ENCODE data around the gene THEM4.
"Not testable (repeated sequence)": the region's sequence is repeated elsewhere in the genome, so short reads cannot be mapped to it uniquely, and the experiment has no call there.

The THEM4 gene

DNA sequence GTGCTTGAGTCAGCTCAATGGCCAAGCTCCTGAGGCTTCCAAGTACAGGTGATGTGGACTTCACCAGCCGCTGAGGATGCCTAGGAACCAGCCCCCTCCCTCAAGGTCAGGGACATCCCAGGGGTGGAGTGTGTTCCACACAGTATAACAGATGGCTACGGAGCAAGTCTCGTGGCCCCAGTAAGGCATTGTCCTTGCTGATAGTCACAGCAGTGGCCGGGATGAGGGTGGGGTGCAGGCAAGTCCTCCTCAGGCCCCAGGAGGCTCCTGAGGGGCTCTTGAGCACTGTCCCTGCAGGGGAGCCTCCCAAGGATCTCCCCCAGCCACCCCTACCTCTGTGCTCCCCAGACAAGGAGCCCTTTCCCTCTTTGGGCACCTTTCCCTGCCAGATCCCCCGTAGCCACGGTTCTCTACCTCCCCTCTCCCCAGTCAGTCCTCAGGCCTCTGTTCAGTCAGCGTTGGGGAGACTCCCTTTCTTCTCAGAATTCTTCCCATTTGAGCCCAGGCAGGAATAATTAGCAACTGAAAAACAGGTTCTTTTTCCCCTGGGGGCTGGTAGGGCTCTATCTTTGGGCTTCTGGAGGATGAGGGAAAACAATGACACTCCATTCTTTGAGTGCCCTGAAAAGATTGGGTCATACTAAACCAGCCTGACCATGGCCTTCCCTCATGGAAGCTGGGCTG lies 48.7 kb downstream of the THEM4 start:
- no peak overlapping the region for H3K4me3 ChIP-seq (ENCODE audit: low read depth, low read length)

GRCh38 chr1:151859891-151860293 lies 49.4 kb downstream of the THEM4 start:
- no peak overlapping the region for H3K4me3 ChIP-seq (ENCODE audit: low read depth, low read length)

DNA sequence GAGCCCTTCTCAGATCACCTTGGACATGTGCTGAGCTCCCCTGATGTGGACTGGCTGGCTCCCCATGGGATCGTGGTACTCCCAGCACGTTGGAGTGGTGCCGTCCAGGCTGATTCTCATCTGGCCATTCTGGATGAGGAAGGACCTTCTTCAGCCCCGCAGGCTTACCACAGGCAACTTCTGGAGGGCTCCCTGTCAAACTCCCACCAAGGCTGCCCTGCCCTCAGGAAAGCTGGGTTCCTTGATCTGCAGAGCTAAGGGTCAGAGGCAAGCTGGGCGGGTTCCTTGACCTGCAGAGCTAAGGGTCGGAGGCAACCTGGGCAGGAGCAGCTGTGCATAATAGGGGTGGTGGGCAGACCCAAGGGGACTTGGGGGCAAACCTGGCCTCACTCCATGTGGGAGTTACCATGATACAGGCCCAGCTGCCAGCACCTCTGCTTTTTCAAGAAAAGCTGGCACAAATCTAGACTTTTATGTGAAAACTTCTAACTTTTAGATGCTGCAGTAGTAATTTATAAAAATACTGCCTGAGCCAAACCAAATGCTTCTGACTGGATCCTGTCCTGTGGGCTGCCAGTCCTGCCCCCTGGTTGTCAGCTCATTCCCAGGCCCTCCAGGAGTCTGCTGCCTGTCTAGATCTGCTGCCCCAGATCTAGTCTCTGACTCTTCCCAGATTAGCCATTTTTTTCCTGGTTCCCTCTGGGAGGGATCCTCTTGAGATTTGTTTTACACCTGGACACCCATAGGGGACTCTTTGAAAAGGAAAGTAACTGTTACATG lies 50.2 kb downstream of the THEM4 start:
- no peak overlapping the region for H3K4me3 ChIP-seq (ENCODE audit: low read depth, low read length)

DNA sequence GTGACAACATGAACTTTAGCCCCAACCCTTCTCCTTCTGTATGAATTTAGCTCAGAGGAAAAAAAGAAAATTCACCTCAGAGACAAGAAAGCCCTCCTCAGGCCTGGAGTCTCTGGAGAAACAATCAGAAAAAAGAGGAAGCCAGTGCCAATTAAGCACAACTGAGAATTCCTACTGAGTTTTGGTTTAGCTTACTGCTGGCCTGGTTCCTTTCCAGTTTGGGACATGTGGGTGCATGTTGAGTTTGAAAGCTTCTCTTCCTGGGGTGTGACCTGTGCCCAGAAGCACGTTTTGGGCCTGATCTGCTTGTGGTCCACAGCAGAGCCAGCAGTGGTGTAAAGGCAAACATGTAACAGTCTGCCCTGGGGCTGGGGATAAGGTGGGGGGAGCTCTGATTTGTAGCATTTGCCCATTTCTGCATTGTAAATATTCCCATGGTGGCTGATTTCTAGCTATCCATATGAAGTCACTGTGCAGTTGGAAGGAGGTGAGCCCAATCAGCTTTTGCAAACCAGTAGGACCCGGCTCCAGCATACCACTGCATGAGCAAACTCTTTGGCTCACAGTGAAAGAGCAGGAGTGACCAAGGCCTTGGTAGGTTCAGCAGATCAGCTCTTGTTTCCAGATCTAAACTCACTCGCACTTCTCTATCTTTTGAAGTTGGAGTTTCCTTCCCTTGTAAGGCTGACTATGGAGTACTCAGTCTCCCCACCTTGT lies 51.1 kb downstream of the THEM4 start:
- H3K4me3 ChIP-seq (ENCODE audit: low read depth, low read length): no peak overlapping the region

- H3K4me3 ChIP-seq (ENCODE audit: low read depth, low read length): no peak overlapping the region
These were observed 53.4 kb downstream of the THEM4 start for GRCh38 chr1:151855933-151856332.

DNA sequence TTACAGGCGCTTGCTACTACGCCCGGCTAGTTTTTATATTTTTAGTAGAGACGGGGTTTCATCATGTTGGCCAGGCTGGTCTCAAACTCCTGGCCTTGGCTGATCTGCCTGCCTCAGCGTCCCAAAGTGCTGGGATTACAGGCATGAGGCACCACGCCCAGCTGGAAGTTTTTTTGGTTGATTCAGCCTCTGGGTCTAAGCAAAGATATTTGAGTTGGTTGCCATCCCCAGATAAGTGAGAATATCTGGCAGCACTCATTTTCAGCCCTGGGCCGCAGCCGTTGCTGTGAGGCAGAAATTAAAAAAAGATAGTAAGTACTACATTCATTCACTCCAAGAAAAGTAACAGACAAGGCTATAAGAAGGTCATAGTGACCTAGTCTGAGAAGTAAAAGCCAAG lies 53.8 kb downstream of the THEM4 start:
- not testable (repeated sequence) for H3K4me3 ChIP-seq (ENCODE audit: low read depth, low read length)

GRCh38 chr1:151854658-151855057 lies 54.7 kb downstream of the THEM4 start:
- H3K4me3 ChIP-seq (ENCODE audit: low read depth, low read length): no peak overlapping the region

- no peak within 1 kb of the TSS for H3K4me3 ChIP-seq (ENCODE audit: low read depth, low read length)
These were observed 55.8 kb downstream of the THEM4 start, which contains the start of gene THEM5 for GRCh38 chr1:151853411-151853943. TSS of gene THEM5 (minus strand) at chr1:151853712. CDS start at chr1:151853565, 147 bp downstream.

DNA sequence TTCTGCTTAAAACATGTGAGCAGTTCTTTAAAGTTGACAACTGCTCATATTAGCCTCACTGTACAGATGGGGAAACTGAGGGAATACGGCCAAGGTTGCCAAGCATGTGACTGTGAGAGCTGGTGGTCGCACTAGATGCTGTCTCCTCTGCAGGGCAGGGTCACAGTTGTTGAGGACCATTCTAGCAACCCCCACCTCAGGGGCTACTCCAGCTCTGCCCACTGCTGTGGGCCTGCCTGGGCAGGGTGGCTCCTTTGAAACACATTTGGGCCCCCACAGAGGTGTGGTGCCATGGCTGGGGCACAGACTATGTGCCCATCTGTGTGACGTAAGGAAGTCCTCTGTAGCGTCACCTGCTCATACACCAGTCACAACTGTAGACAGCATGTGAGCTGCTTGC lies 56.6 kb downstream of the THEM4 start:
- no peak overlapping the region for H3K4me3 ChIP-seq (ENCODE audit: low read depth, low read length)

GRCh38 chr1:151851886-151852285 lies 57.4 kb downstream of the THEM4 start:
- no peak overlapping the region for H3K4me3 ChIP-seq (ENCODE audit: low read depth, low read length)

DNA sequence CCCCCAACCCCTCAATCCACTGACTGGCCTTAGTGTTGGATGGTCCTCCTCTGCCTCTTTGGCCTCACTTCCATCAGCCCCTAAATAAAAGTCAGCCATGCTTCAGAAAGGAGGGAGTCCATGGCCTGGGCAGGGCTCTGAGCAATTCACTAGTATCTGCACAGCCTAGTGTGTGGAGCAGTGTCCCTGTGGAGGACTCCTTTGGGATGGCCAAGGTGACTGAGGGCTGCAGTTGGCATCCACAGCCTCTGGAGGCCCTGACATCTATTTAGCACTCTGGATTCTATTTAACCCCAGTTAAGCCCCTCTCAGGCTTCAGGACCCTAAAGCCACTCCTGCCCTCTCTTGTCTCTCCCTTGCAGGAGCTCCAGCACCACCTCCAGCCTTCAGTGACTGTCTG lies 59.4 kb downstream of the THEM4 start:
- H3K4me3 ChIP-seq (ENCODE audit: low read depth, low read length): no peak overlapping the region

GRCh38 chr1:151849126-151849525 lies 60.2 kb downstream of the THEM4 start:
- H3K4me3 ChIP-seq (ENCODE audit: low read depth, low read length): no peak overlapping the region

DNA sequence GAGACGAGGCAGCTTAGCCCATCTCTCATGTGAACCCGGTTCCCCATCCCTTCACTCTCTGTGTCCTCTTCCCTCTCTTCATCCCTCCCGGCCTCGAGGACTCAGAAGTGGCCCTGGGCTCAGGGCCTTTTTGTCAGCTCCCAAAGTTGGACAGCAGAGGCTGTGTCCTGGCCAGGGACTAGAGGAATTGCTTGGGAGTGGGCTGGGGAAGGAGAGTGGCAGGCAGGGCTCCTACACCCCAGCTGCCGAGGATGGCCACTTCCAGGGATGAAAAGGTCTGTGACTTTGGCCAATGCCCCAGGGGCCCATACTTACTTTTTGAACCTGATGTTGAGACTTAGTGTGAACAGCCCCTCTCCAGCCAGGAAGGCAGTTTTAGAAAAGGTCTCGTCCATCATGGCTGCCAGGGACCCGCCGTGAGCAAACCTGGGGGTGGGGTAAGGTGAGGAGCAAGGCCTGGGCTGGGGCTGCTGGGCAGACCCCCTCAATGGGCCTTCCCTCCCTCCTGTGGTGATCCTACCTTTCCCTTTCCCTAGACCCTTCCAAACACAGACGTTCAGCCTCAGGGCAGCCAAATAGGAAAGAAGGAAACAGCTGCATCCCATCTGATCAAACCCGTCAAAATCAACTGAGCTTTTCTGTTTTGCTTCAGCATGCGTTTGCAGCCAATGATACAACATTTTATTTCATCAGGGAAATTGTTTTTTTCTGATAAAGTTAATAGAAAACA lies 61.3 kb downstream of the THEM4 start:
- no peak overlapping the region for H3K4me3 ChIP-seq (ENCODE audit: low read depth, low read length)

GRCh38 chr1:151846686-151847237 lies 62.5 kb downstream of the THEM4 start:
- H3K4me3 ChIP-seq (ENCODE audit: low read depth, low read length): no peak overlapping the region

- H3K4me3 ChIP-seq (ENCODE audit: low read depth, low read length): no peak overlapping the region
These were observed 63.2 kb downstream of the THEM4 start for GRCh38 chr1:151846062-151846568.

DNA sequence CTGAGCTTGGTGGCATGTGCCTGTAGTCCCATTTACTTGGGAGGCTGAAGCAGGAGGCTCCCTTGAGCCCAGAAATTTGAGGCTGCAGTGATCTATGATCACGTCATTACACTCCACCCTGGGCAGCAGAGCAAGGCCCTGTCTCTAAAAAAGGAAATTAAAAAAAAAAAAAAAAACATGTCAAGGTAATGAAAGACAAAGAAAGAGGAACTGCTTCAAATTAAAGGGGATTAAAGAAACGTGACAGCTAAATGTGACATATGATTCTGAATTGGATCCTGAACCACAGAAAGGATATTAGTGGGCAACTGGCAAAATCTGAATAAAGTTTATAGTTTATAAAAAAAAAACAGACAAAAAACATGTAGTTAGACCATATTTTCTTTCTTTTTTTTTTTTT lies 65.9 kb downstream of the THEM4 start:
- no peak overlapping the region for H3K4me3 ChIP-seq (ENCODE audit: low read depth, low read length)

- no peak overlapping the region for H3K4me3 ChIP-seq (ENCODE audit: low read depth, low read length)
These were observed 68.2 kb downstream of the THEM4 start for GRCh38 chr1:151841141-151841540.

GRCh38 chr1:151840421-151840820 lies 68.9 kb downstream of the THEM4 start:
- peak overlapping the region; percentile 51 for H3K4me3 ChIP-seq (ENCODE audit: low read depth, low read length)

- peak within 1 kb of the TSS; percentile 51 for H3K4me3 ChIP-seq (ENCODE audit: low read depth, low read length)
These were observed 69.6 kb downstream of the THEM4 start, which contains the start of gene C2CD4D for GRCh38 chr1:151839457-151840403. TSS of gene C2CD4D (minus strand) at chr1:151839820. CDS start at chr1:151838989, 831 bp downstream.

All from iPS-11a (cell line).